HepG2 (cell line): Measurements from ENCODE around the gene MPP7. TPM values are rescaled to one million over a fixed set of nuclear protein-coding genes. Genes with fewer than 3 reads are reported as not detected.

ENCODE experiments used
- ATAC-seq: fragments of 200-7000 bp; cut with Tn5 transposase; 3 replicates; pipeline ENCODE4 v1.9.1; 2020; ENCODE audit warnings: mild to moderate bottlenecking, moderate library complexity
- BruUV-seq: library from RNA; stranded (reverse); fragments of 400-500 nt; replicated peaks from 2 replicates; lab custom pipeline; 2021; lab: Mats Ljungman, UMichigan
- CTCF ChIA-PET: fragments of 300-600 bp; formaldehyde crosslinking; extraction: SDS; loops from one replicate; lab custom pipeline; 2021; ENCODE audit warnings: low total read pairs, inconsistent platforms, low intra/inter-chr PET ratio; lab: Yijun Ruan, JAX
- POLR2A ChIA-PET: fragments of 350-600 bp; sonication (Branson Sonifier 250); formaldehyde crosslinking; loops from one replicate; lab custom pipeline; 2020; ENCODE audit warnings: antibody characterized with exemption, inconsistent platforms; lab: Yijun Ruan, JAX
- DNase-seq: peaks from one replicate; pipeline ENCODE4 v3.0.0-alpha.2; 2015; ENCODE audit warnings: low spot score
- FAIRE-seq: peaks from 3 replicates; lab custom pipeline; 2011; peaks lifted over from hg19 to GRCh38; lab: Jason Lieb, UNC
- H2AFZ ChIP-seq: one replicate; pipeline ENCODE4 v1.6.1; 2011; ENCODE audit warnings: low read length, inconsistent platforms
- H3K27ac ChIP-seq: fragments of 300-600 bp; 3 replicates; pipeline ENCODE4 v1.8.0; 2011; ENCODE audit warnings: mixed run types, mild to moderate bottlenecking, mixed read lengths, low read length, inconsistent platforms; ENCODE audit not compliant: insufficient read depth; ENCODE audit errors: extremely low read length
- H3K27me3 ChIP-seq, 2 experiments: fragments of 200-600 bp in 1 of 2; 2 replicates in 1 of 2; 3 replicates in 1 of 2; pipeline versions ENCODE4 v1.6.0 to v1.8.0; 2011; ENCODE audit warnings: low read length in 2 of 2, mild to moderate bottlenecking in 2 of 2, moderate library complexity in 2 of 2, inconsistent platforms in 1 of 2; ENCODE audit not compliant: insufficient read depth in 2 of 2, control insufficient read depth in 1 of 2
- H3K36me3 ChIP-seq, 2 experiments: fragments of 200-600 bp in 1 of 2; replicated peaks in 1 of 2; 2 replicates in 1 of 2; 3 replicates in 1 of 2; pipeline versions ENCODE4 v1.5.1 to v1.8.0; 2011; ENCODE audit warnings: low read length in 2 of 2, inconsistent platforms in 1 of 2; ENCODE audit not compliant: insufficient read depth in 2 of 2, control insufficient read depth in 1 of 2
- H3K4me1 ChIP-seq: 2 replicates; pipeline ENCODE4 v1.5.1; 2012; ENCODE audit warnings: low read length, inconsistent platforms; ENCODE audit not compliant: insufficient read depth
- H3K4me2 ChIP-seq: 2 replicates; pipeline ENCODE4 v1.6.0; 2011; ENCODE audit warnings: low read depth, low read length, inconsistent platforms
- H3K4me3 ChIP-seq, 3 experiments: fragments of 200-600 bp in 1 of 3; sonication (generic), shearing (Covaris generic) in 1 of 3; replicated peaks in 1 of 3; 2 replicates each; pipeline ENCODE4 v1.5.1; 2011 to 2016; ENCODE audit warnings: low read length in 3 of 3, inconsistent platforms in 2 of 3, low read depth in 2 of 3, mild to moderate bottlenecking in 2 of 3, control low read depth in 1 of 3, mixed read lengths in 1 of 3; ENCODE audit not compliant: insufficient read depth in 1 of 3
- H3K79me2 ChIP-seq: one replicate; pipeline ENCODE4 v1.6.1; 2011; ENCODE audit warnings: low read length, inconsistent platforms; ENCODE audit not compliant: insufficient read depth
- H3K9ac ChIP-seq: 2 replicates; pipeline ENCODE4 v1.6.0; 2011; ENCODE audit warnings: mild to moderate bottlenecking, low read depth, low read length, inconsistent platforms; ENCODE audit not compliant: insufficient read depth
- H3K9me3 ChIP-seq: 2 replicates; pipeline ENCODE4 v1.5.1; 2012; ENCODE audit warnings: mild to moderate bottlenecking, low read length
- H4K20me1 ChIP-seq: 2 replicates; pipeline ENCODE4 v1.6.0; 2011; ENCODE audit warnings: inconsistent platforms, mild to moderate bottlenecking, low read length, moderate library complexity; ENCODE audit not compliant: insufficient read depth
- KAT8 ChIP-seq: IDR thresholded peaks from 2 replicates; pipeline ENCODE4 v1.6.1; 2016; ENCODE audit warnings: missing genetic modification reagents, missing compliant biosample characterization
- RXRA ChIP-seq: sonication (generic); formaldehyde crosslinking; IDR thresholded peaks from 2 replicates; pipeline ENCODE4 v1.5.1; 2020; ENCODE audit warnings: missing genetic modification reagents
- SRSF1 ChIP-seq: fragments of 200-400 bp; formaldehyde crosslinking; optimal IDR thresholded peaks from 2 replicates; pipeline ENCODE3; 2017; ENCODE audit warnings: mild to moderate bottlenecking, low read depth, low read length, moderate library complexity
- TBL1XR1 ChIP-seq: fragments of 150-350 bp; IDR thresholded peaks from 2 replicates; pipeline ENCODE4 v1.6.1; 2014; ENCODE audit warnings: borderline replicate concordance, low read length; ENCODE audit not compliant: partially characterized antibody
- TRIM22 ChIP-seq: fragments of 450-650 bp; IDR thresholded peaks from 2 replicates; pipeline ENCODE4 v1.6.1; 2017
- ZNF205 ChIP-seq: IDR thresholded peaks from 2 replicates; pipeline ENCODE4 v1.6.1; 2018; ENCODE audit warnings: missing biosample characterization, missing genetic modification reagents
- ZNF264 ChIP-seq: sonication (generic); formaldehyde crosslinking; IDR thresholded peaks from 2 replicates; pipeline ENCODE4 v1.4.0; 2020; ENCODE audit warnings: missing genetic modification reagents
- ZNF503 ChIP-seq: sonication (generic); formaldehyde crosslinking; IDR thresholded peaks from 2 replicates; pipeline ENCODE4 v1.4.0; 2020; ENCODE audit warnings: missing genetic modification reagents
- ZNF709 ChIP-seq: sonication (generic); formaldehyde crosslinking; IDR thresholded peaks from 2 replicates; pipeline ENCODE4 v1.5.0; 2020; ENCODE audit warnings: mild to moderate bottlenecking, missing genetic modification reagents
- ZNF766 ChIP-seq: sonication (generic); formaldehyde crosslinking; IDR thresholded peaks from 2 replicates; pipeline ENCODE4 v1.5.0; 2020; ENCODE audit warnings: missing genetic modification reagents, borderline replicate concordance
- ZNF891 ChIP-seq: sonication (generic); formaldehyde crosslinking; IDR thresholded peaks from 2 replicates; pipeline ENCODE4 v1.5.0; 2020; ENCODE audit warnings: mild to moderate bottlenecking, missing genetic modification reagents
- WGBS: methylation state at CpG from one replicate; pipeline ENCODE4 v1.1.6; 2017; ENCODE audit warnings: low lambda C conversion rate; 5-methylcytosine and 5-hydroxymethylcytosine counted together
- in situ Hi-C: cut with HindIII; loops from 2 replicates; pipeline ENCODE4 v1.10.0; 2017; ENCODE audit warnings: low pct_unique_long_range_greater_than_20kb; ENCODE audit not compliant: extremely low pct_ligation_motif_present
- intact Hi-C: fragments of 100-400 bp; cut with micrococcal nuclease; formaldehyde crosslinking; loops from one replicate; pipeline ENCODE4 v1.10.0; 2022; ENCODE audit not compliant: unreplicated experiment
- polyA plus RNA-seq, 8 experiments: library from polyadenylated mRNA; depleted of rRNA in 3 of 8; stranded (reverse) in 7 of 8; unstranded in 1 of 8; fragments of >200 nt; fragmentation: Illumina TruSeq in 4 of 8; extraction: Trizol in 4 of 8; gene quantifications; 2 replicates each; pipeline versions ENCODE4 v1.2.1 to v1.2.3, GENCODE V29; 2011 to 2016; ENCODE audit warnings: low read depth in 4 of 8, missing spikeins in 1 of 8, mixed read lengths in 1 of 8; ENCODE audit not compliant: insufficient read depth in 1 of 8
- total RNA-seq, 5 experiments: library from RNA; depleted of rRNA; stranded (reverse); fragments of >200 nt; fragmentation: Illumina TruSeq; extraction: Trizol; gene quantifications; 2 replicates each; pipeline ENCODE4 v1.2.3, GENCODE V29; 2016; ENCODE audit warnings: low read depth in 1 of 5
- TF ChIP-seq, protein P1 (sequence below): sonication (generic); formaldehyde crosslinking; IDR thresholded peaks from 2 replicates; pipeline ENCODE4 v1.8.1; 2023; ENCODE audit warnings: missing genetic modification reagents, inconsistent platforms, borderline replicate concordance
- TF ChIP-seq, protein P2 (sequence below): sonication (generic); formaldehyde crosslinking; IDR thresholded peaks from 2 replicates; pipeline ENCODE4 v1.8.1; 2023; ENCODE audit warnings: mild to moderate bottlenecking, missing genetic modification reagents

Gene MPP7
- total and polyA plus RNA-seq, 2 of the 13 experiments (the other 11 are each of a cell fraction or from before 2014, with no cell fraction given) = 6.8 to 16.4 TPM

DNA sequence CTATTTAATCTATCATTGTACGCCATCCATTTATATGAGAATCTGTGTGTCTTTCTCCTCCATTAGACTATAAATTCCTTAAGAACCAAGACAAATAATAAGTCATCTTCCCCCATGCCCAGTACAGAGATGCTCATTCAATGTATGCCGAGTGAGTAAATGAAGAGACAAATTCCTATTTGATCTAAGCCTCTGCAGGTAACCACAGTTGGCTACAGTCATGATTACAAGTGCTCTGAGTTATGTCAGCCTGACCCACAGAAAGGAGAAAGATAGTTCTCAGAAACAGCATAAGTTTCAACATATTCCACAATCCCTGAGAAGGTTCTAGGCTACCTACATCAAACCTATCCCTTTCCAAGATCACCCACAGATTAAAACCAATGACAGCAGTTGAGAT is 46.1 kb downstream of the MPP7 start:
- Histone ChIP-seq H3K9ac (no peak overlapping the region), H3K9me3 (no peaks in the 10 kb centered on the region), H3K27ac (no peak overlapping the region), H3K4me3 (no peak overlapping the region), H3K79me2 (peaks cover 4% of the 10 kb centered on the region), H3K27me3 (no peaks in the 10 kb centered on the region), H3K4me1 (no peaks in the 10 kb centered on the region; the same call in 1 of the 2 replicates), H4K20me1 (no peaks in the 10 kb centered on the region), H3K4me2 (no peak overlapping the region), H2AFZ (no peak overlapping the region), H3K36me3 (no peaks in the 10 kb centered on the region)
- TF ChIP-seq SRSF1 = no peak
- TF ChIP-seq ZNF503 (CRISPR knock-in tag) = no peak
- TF ChIP-seq ZNF264 = no peak
- TF ChIP-seq TBL1XR1 = no peak
- no peak for TF ChIP-seq ZNF709
- TF ChIP-seq KAT8 (CRISPR knock-in tag) = no peak
- TF ChIP-seq, protein P1, sequence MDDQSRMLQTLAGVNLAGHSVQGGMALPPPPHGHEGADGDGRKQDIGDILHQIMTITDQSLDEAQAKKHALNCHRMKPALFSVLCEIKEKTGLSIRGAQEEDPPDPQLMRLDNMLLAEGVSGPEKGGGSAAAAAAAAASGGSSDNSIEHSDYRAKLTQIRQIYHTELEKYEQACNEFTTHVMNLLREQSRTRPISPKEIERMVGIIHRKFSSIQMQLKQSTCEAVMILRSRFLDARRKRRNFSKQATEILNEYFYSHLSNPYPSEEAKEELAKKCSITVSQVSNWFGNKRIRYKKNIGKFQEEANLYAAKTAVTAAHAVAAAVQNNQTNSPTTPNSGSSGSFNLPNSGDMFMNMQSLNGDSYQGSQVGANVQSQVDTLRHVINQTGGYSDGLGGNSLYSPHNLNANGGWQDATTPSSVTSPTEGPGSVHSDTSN (CRISPR knock-in tag) = no peak
- TF ChIP-seq TRIM22 = no peak
- TF ChIP-seq ZNF766 (CRISPR knock-in tag) = no peak
- TF ChIP-seq ZNF891 (CRISPR knock-in tag) = no peak
- TF ChIP-seq ZNF205 = no peak
- TF ChIP-seq, protein P2, sequence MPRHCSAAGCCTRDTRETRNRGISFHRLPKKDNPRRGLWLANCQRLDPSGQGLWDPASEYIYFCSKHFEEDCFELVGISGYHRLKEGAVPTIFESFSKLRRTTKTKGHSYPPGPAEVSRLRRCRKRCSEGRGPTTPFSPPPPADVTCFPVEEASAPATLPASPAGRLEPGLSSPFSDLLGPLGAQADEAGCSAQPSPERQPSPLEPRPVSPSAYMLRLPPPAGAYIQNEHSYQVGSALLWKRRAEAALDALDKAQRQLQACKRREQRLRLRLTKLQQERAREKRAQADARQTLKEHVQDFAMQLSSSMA (CRISPR knock-in tag) = no peak
- no peak for TF ChIP-seq RXRA (CRISPR knock-in tag)
- ATAC-seq (no peak), FAIRE-seq (no peak), DNase-seq (no peak)
- intact Hi-C loops = no loop called here
- BruUV-seq = no TSS peak
- WGBS = 87% methylated on average over 2 of the region's 2 CpGs
- CTCF ChIA-PET = no interaction called here
- in situ Hi-C loops = no loop called here
- POLR2A ChIA-PET = no interaction called here
